B cell (primary cell): ENCODE data around the gene UBA3. TPM values are rescaled to one million over a fixed set of nuclear protein-coding genes. Genes with fewer than 3 reads are reported as not detected.

ENCODE experiments used
- ATAC-seq: fragments of 200-7000 bp; cut with Tn5 transposase; one replicate; pipeline ENCODE4 v1.10.0; 2021; ENCODE audit warnings: low read depth, mild to moderate bottlenecking, moderate number of reproducible peaks, moderate library complexity
- CTCF ChIA-PET: fragments of 350-600 bp; sonication (Branson Sonifier 250); formaldehyde crosslinking; loops from one replicate; lab custom pipeline; 2021; ENCODE audit warnings: antibody characterized with exemption, inconsistent platforms; lab: Charles Lee
- POLR2A ChIA-PET: fragments of 350-600 bp; sonication (Branson Sonifier 250); formaldehyde crosslinking; loops from one replicate; lab custom pipeline; 2021; ENCODE audit warnings: antibody characterized with exemption; lab: Charles Lee
- DNase-seq: peaks from one replicate; pipeline ENCODE4 v3.0.0; 2013
- H2AFZ ChIP-seq: 2 replicates; pipeline ENCODE4 v1.6.1; 2012; ENCODE audit warnings: mild to moderate bottlenecking, low read depth, low read length; ENCODE audit not compliant: insufficient read depth, poor library complexity, severe bottlenecking
- H3K27ac ChIP-seq, 2 donors: 1 replicate in 1 of 2; 2 replicates in 1 of 2; pipeline ENCODE4 v1.5.1; 2012 to 2013; ENCODE audit warnings: low read length in 2 of 2, mild to moderate bottlenecking in 2 of 2, moderate library complexity in 1 of 2
- H3K27me3 ChIP-seq, 4 experiments: fragments of 200-600 bp in 1 of 4; sonication (generic) in 1 of 4; replicated peaks in 1 of 4; 1 replicate in 2 of 4; 2 replicates in 2 of 4; pipeline versions ENCODE4 v1.6.1 to v1.7.0; 2013 to 2016; ENCODE audit warnings: low read length in 3 of 4, mild to moderate bottlenecking in 2 of 4, mixed read lengths in 1 of 4, moderate library complexity in 1 of 4; ENCODE audit not compliant: insufficient read depth in 4 of 4, control insufficient read depth in 3 of 4; ENCODE audit errors: control extremely low read depth in 1 of 4
- H3K36me3 ChIP-seq, 2 experiments: replicated peaks in 1 of 2; 1 replicate in 1 of 2; 2 replicates in 1 of 2; pipeline versions ENCODE4 v1.6.1 to v1.7.1; 2013; ENCODE audit warnings: low read length in 1 of 2; ENCODE audit not compliant: insufficient read depth in 2 of 2, control insufficient read depth in 1 of 2; ENCODE audit errors: control extremely low read depth in 1 of 2, extremely low read depth in 1 of 2
- H3K4me1 ChIP-seq, 2 donors: fragments of 200-600 bp in 1 of 2; sonication (generic) in 1 of 2; 1 replicate in 1 of 2; 2 replicates in 1 of 2; pipeline versions ENCODE4 v1.5.1 to v1.6.1; 2013 to 2017; ENCODE audit warnings: low read length in 2 of 2; ENCODE audit not compliant: control insufficient read depth in 2 of 2, insufficient read depth in 2 of 2
- H3K4me2 ChIP-seq: replicated peaks from 2 replicates; pipeline ENCODE3; 2012; ENCODE audit warnings: mild to moderate bottlenecking, low read depth, low read length; ENCODE audit not compliant: poor library complexity, severe bottlenecking
- H3K4me3 ChIP-seq, 5 experiments: fragments of 200-600 bp in 1 of 5; sonication (generic) in 1 of 5; 1 replicate in 3 of 5; 2 replicates in 2 of 5; pipeline versions ENCODE4 v1.5.1 to v1.7.0; 2011 to 2016; ENCODE audit warnings: low read length in 4 of 5, mild to moderate bottlenecking in 4 of 5, low read depth in 2 of 5, control low read depth in 1 of 5, moderate library complexity in 1 of 5; ENCODE audit not compliant: insufficient read depth in 1 of 5; ENCODE audit errors: control extremely low read depth in 1 of 5, extremely low read depth in 1 of 5
- H3K79me2 ChIP-seq: fragments of 200-600 bp; sonication (generic); one replicate; pipeline ENCODE4 v1.6.0; 2016; ENCODE audit warnings: low read length; ENCODE audit not compliant: control insufficient read depth, insufficient read depth
- H3K9ac ChIP-seq: fragments of 200-600 bp; sonication (generic); 2 replicates; pipeline ENCODE4 v1.6.1; 2017; ENCODE audit warnings: mild to moderate bottlenecking, low read length, moderate library complexity
- H3K9me3 ChIP-seq, 3 donors: one replicate each; pipeline versions ENCODE4 v1.6.1 to v1.7.1; 2013; ENCODE audit warnings: low read length in 2 of 3; ENCODE audit not compliant: control insufficient read depth in 2 of 3, insufficient read depth in 1 of 3; ENCODE audit errors: control extremely low read depth in 1 of 3
- H4K20me1 ChIP-seq: 2 replicates; pipeline ENCODE4 v1.6.0; 2012; ENCODE audit warnings: mild to moderate bottlenecking, low read length; ENCODE audit not compliant: insufficient read depth, control insufficient read depth, poor library complexity, severe bottlenecking
- H3K27ac Mint-ChIP-seq: one replicate; pipeline ENCODE4 v1.8.0; 2021; ENCODE audit warnings: mixed read lengths
- H3K27me3 Mint-ChIP-seq: one replicate; pipeline ENCODE4 v1.8.0; 2021; ENCODE audit warnings: mixed read lengths
- H3K4me1 Mint-ChIP-seq: one replicate; pipeline ENCODE4 v1.8.0; 2021; ENCODE audit warnings: mixed read lengths
- H3K4me3 Mint-ChIP-seq: one replicate; pipeline ENCODE4 v1.8.0; 2021; ENCODE audit warnings: mixed read lengths
- H3K9me3 Mint-ChIP-seq: one replicate; pipeline ENCODE4 v1.8.0; 2022; ENCODE audit warnings: mixed read lengths; ENCODE audit not compliant: insufficient read depth
- EZH2 ChIP-seq: IDR thresholded peaks from 2 replicates; pipeline ENCODE4 v1.6.1; 2012; ENCODE audit warnings: borderline replicate concordance, low read depth, mild to moderate bottlenecking, moderate library complexity, low read length; ENCODE audit not compliant: insufficient read depth, poor library complexity, severe bottlenecking
- WGBS: methylation state at CpG from one replicate; pipeline ENCODE4 v1.1.5; 2013; ENCODE audit warnings: missing lambda C conversion rate; ENCODE audit not compliant: insufficient coverage; 5-methylcytosine and 5-hydroxymethylcytosine counted together
- intact Hi-C: fragments of 100-400 bp; cut with micrococcal nuclease; formaldehyde crosslinking; loops from one replicate; pipeline ENCODE4 v1.10.0; 2022
- polyA plus RNA-seq: library from polyadenylated mRNA; depleted of rRNA; stranded (reverse); fragments of >200 nt; gene quantifications from 2 replicates; pipeline ENCODE4 v1.2.3, GENCODE V29; 2012
- total RNA-seq, 2 donors: library from RNA; stranded (reverse); fragments of 120-200 nt in 1 of 2; gene quantifications; 1 replicate in 1 of 2; 2 replicates in 1 of 2; pipeline versions ENCODE4 v1.2.3 to v1.2.4, GENCODE V29; 2013 to 2022
- TF ChIP-seq, protein P1 (sequence below): fragments of 200-600 bp; IDR thresholded peaks from one replicate; pipeline ENCODE4 v1.8.0; 2022; ENCODE audit warnings: antibody characterized with exemption, mild to moderate bottlenecking

Gene UBA3
- total and polyA plus RNA-seq, 2 donors (not counting 1 experiment from before 2014, with no cell fraction given) = 42.2 to 99.8 TPM

DNA sequence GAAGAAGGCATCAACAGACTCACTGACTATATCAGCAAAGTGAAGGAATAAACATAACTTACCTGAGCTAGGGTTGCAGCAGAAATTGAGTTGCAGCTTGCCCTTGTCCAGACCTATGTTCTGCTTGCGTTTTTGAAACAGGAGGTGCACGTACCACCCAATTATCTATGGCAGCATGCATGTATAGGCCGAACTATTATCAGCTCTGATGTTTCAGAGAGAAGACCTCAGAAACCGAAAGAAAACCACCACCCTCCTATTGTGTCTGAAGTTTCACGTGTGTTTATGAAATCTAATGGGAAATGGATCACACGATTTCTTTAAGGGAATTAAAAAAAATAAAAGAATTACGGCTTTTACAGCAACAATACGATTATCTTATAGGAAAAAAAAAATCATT is 24.4 kb upstream of the UBA3 start:
- intact Hi-C loops = no loop called here
- POLR2A ChIA-PET = no interaction called here
- H3K9me3 ChIP-seq = no peaks in the 10 kb centered on the region
- peaks cover 23% of the 10 kb centered on the region for H4K20me1 ChIP-seq
- Mint-ChIP-seq H3K9me3 (no peaks in the 10 kb centered on the region), H3K27ac (no peak overlapping the region), H3K4me3 (no peak overlapping the region), H3K27me3 (no peaks in the 10 kb centered on the region), H3K4me1 (peaks cover 16% of the 10 kb centered on the region)
- no peak for TF ChIP-seq EZH2
- TF ChIP-seq, protein P1, sequence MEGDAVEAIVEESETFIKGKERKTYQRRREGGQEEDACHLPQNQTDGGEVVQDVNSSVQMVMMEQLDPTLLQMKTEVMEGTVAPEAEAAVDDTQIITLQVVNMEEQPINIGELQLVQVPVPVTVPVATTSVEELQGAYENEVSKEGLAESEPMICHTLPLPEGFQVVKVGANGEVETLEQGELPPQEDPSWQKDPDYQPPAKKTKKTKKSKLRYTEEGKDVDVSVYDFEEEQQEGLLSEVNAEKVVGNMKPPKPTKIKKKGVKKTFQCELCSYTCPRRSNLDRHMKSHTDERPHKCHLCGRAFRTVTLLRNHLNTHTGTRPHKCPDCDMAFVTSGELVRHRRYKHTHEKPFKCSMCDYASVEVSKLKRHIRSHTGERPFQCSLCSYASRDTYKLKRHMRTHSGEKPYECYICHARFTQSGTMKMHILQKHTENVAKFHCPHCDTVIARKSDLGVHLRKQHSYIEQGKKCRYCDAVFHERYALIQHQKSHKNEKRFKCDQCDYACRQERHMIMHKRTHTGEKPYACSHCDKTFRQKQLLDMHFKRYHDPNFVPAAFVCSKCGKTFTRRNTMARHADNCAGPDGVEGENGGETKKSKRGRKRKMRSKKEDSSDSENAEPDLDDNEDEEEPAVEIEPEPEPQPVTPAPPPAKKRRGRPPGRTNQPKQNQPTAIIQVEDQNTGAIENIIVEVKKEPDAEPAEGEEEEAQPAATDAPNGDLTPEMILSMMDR = no peak
- 100% methylated on average over 1 of the region's 8 CpGs for WGBS
- ATAC-seq (no peak), DNase-seq (no peak)
- H3K4me3 ChIP-seq = no peak overlapping the region
- H3K4me2 ChIP-seq = no peak overlapping the region
- no peaks in the 10 kb centered on the region for H3K27me3 ChIP-seq
- H3K36me3 ChIP-seq = peaks cover 9 to 48% of the 10 kb centered on the region in 2 experiments
- no peak overlapping the region for H2AFZ ChIP-seq
- peaks cover 48% of the 10 kb centered on the region for H3K79me2 ChIP-seq
- no peak overlapping the region for H3K9ac ChIP-seq
- CTCF ChIA-PET = interaction anchor here (2.8 kb wide), 1 partner anchor 14 kb away, joined by 7 read pairs; no protein-coding TSS in a partner anchor
- peaks cover 0 to 3% of the 10 kb centered on the region in 2 donors for H3K4me1 ChIP-seq
- H3K27ac ChIP-seq = peak overlapping the region in 1 of 2 donors; percentile 51

DNA sequence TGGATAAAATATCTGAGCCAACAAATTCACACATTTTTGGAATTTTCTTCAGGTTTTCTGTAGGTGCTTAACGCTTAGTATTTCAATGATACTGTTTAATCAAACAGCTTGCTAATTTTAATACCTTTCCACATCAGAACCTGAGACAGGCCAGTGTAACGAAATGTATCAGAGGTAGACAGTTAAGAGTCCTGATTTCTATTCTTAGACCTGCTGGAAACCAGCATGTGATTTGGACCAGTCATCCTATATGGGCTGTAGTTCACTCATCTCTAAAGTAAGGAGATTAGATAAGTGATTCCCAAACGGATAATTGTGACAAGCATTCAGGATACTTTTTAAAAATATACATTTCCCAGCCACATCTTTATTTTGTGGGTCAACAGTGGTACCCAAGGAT is 23.0 kb upstream of the UBA3 start:
- no peak overlapping the region for H3K4me3 Mint-ChIP-seq
- H3K4me2 ChIP-seq = no peak overlapping the region
- CTCF ChIA-PET = no interaction called here
- POLR2A ChIA-PET = no interaction called here
- H3K9ac ChIP-seq = no peak overlapping the region
- 100% methylated on average over 1 of the region's 3 CpGs for WGBS
- no peak overlapping the region for H3K4me3 ChIP-seq
- H3K27me3 ChIP-seq = no peaks in the 10 kb centered on the region
- peak overlapping the region in 1 of 2 donors; percentile 51 for H3K27ac ChIP-seq
- H3K27ac Mint-ChIP-seq = no peak overlapping the region
- no peak overlapping the region for H2AFZ ChIP-seq
- no peaks in the 10 kb centered on the region for H3K9me3 Mint-ChIP-seq
- intact Hi-C loops = no loop called here
- peaks cover 0 to 6% of the 10 kb centered on the region in 2 donors for H3K4me1 ChIP-seq
- H3K79me2 ChIP-seq = peaks cover 63% of the 10 kb centered on the region
- peaks cover 23% of the 10 kb centered on the region for H4K20me1 ChIP-seq
- no peak for TF ChIP-seq EZH2
- TF ChIP-seq, protein P1 = no peak
- no peaks in the 10 kb centered on the region for H3K9me3 ChIP-seq
- DNase-seq (no peak), ATAC-seq (no peak)
- H3K27me3 Mint-ChIP-seq = no peaks in the 10 kb centered on the region
- peaks cover 9 to 51% of the 10 kb centered on the region in 2 experiments for H3K36me3 ChIP-seq
- peaks cover 21% of the 10 kb centered on the region for H3K4me1 Mint-ChIP-seq
